HK-2 (cell line): Measurements from ENCODE around the gene CD320.
A peak's percentile ranks its signal among the peaks of the same experiment; 100 is the strongest.

Experiments
- DNase-seq: peaks from one replicate; pipeline ENCODE4 v3.0.0-alpha.2; 2018; ENCODE audit not compliant: unreplicated experiment

The CD320 gene

GRCh38 chr19:8254286-8255001, 53.7 kb downstream of the CD320 start:
- DNase-seq: no peak

- DNase-seq: no peak
Observed at GRCh38 chr19:8253678-8254077, 54.5 kb downstream of the CD320 start.

GRCh38 chr19:8252922-8253589, 55.1 kb downstream of the CD320 start:
- DNase-seq: peak; percentile 83
